ENCODE measurements around the gene MCM5.

DNA sequence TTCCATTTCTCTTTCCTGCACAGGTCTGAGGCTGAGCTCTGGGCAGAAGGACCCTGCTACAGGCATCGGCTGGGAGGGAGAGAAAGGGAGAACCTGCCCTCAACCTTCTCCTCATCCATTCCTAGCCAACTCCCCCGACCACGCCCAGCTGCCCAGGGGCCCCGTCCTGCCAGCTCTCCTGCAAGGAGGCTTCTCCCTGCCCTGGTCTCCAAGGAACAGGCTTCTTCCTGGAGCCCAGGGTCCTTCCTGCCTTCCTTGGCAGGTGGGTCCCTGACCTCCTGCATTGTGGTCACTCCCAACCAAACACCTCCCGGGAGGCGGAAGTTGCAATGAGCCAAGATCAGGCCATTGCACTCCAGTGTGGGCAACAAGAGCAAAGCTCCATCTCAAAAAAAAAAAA is 31.6 kb upstream of the MCM5 start:
- TF ChIP-seq POLR2AphosphoS5 (IDR thresholded peaks at IDR 0.05; ENCODE audit: low read depth, low read length) = no peak
- no peak for TF ChIP-seq POLR2A (IDR thresholded peaks at IDR 0.05; ENCODE audit: low read depth, low read length)
- no peak for TF ChIP-seq TAF1 (IDR thresholded peaks at IDR 0.05; ENCODE audit: low read depth, low read length)
